ENCODE measurements around the gene ZNF326. TPM values are rescaled to one million over a fixed set of nuclear protein-coding genes. Genes with fewer than 3 reads are reported as not detected.

ZNF326 gene
- total RNA-seq, 1 experiment from 2014 or later, result 39.0 TPM

DNA sequence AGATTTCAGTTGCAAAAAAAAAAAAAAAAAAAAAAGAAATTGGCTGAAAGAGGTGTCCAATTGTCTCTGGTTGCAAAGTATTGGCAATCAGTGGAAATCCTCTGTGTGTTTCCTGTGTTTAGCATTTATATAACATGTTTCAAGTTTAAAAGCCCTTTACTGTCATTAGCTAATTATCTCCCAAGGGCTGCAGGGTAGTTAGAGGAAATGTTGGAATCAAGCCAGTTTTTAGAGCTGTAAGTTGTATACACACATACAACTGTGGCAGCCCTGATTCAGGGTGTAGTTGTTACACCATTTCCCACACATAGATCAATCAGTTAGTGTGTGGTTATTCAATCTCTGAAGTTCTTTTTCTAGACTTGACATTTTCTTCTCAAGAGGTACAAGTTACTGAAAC lies 8.9 kb upstream of the ZNF326 start:
- Histone ChIP-seq H3K4ac (ENCODE audit: low read depth, low read length) (no peak overlapping the region), H4K5ac (ENCODE audit: insufficient read length, low read depth, low read length) (no peak overlapping the region), H2BK120ac (ENCODE audit: low read depth, low read length, poor library complexity, severe bottlenecking) (no peak overlapping the region), H2BK15ac (ENCODE audit: low read depth, low read length) (no peak overlapping the region), H3K79me1 (ENCODE audit: insufficient read depth, low read depth, low read length, poor library complexity, severe bottlenecking) (no peaks in the 10 kb centered on the region), H3K14ac (ENCODE audit: insufficient read depth, low read length) (no peak overlapping the region), H2BK12ac (ENCODE audit: insufficient read length, low read depth, low read length) (no peak overlapping the region), H4K91ac (ENCODE audit: insufficient read length, low read depth, low read length) (no peak overlapping the region), H3K4me2 (ENCODE audit: insufficient read depth, insufficient read length, low read length) (no peak overlapping the region), H4K8ac (replicated peaks; ENCODE audit: insufficient read length, low read depth, low read length) (no peak overlapping the region), H3K27me3 (ENCODE audit: insufficient read depth, low read length) (no peaks in the 10 kb centered on the region), H3K79me2 (ENCODE audit: insufficient read depth, low read length) (no peaks in the 10 kb centered on the region), H3K9ac (ENCODE audit: extremely low read depth, insufficient read length, low read length) (no peak overlapping the region), H3K9me3 (ENCODE audit: control insufficient read depth, low read depth, low read length) (no peaks in the 10 kb centered on the region), H2AFZ (ENCODE audit: low read length) (no peak overlapping the region), H4K20me1 (ENCODE audit: control insufficient read depth, insufficient read depth, insufficient read length) (no peaks in the 10 kb centered on the region), H3K27ac (ENCODE audit: insufficient read length, low read depth, low read length) (no peak overlapping the region), H3T11ph (ENCODE audit: low read length) (no peak overlapping the region), H3K4me1 (ENCODE audit: insufficient read depth, low read length) (no peaks in the 10 kb centered on the region), H3K23ac (ENCODE audit: insufficient read length, low read depth, low read length) (no peak overlapping the region), H2BK5ac (ENCODE audit: insufficient read length, low read length) (no peak overlapping the region), H3K56ac (ENCODE audit: insufficient read length, low read depth, low read length) (no peak overlapping the region), H2BK20ac (ENCODE audit: low read depth, low read length, poor library complexity, severe bottlenecking) (no peak overlapping the region), H3K23me2 (ENCODE audit: insufficient read length, low read depth, low read length, poor library complexity, severe bottlenecking) (no peaks in the 10 kb centered on the region), H3K18ac (ENCODE audit: insufficient read length, low read depth, low read length) (no peak overlapping the region), H2AK5ac (ENCODE audit: insufficient read length, low read length) (no peak overlapping the region)
- Mint-ChIP-seq H3K4me3 (no peak overlapping the region), H3K9me3 (no peaks in the 10 kb centered on the region), H3K4me1 (peaks cover 12 to 16% of the 10 kb centered on the region in 2 experiments), H3K27me3 (ENCODE audit: low read depth) (no peaks in the 10 kb centered on the region), H3K36me3 (ENCODE audit: insufficient read depth in 1 of 3, low read depth in 3 of 3) (0 out of 7 replicates have a peak, but pooled peaks cover 0 to 4% (median 0%) of the 10 kb centered on the region in 3 experiments), H3K27ac (no peak overlapping the region)
- TF ChIP-seq, protein P1, sequence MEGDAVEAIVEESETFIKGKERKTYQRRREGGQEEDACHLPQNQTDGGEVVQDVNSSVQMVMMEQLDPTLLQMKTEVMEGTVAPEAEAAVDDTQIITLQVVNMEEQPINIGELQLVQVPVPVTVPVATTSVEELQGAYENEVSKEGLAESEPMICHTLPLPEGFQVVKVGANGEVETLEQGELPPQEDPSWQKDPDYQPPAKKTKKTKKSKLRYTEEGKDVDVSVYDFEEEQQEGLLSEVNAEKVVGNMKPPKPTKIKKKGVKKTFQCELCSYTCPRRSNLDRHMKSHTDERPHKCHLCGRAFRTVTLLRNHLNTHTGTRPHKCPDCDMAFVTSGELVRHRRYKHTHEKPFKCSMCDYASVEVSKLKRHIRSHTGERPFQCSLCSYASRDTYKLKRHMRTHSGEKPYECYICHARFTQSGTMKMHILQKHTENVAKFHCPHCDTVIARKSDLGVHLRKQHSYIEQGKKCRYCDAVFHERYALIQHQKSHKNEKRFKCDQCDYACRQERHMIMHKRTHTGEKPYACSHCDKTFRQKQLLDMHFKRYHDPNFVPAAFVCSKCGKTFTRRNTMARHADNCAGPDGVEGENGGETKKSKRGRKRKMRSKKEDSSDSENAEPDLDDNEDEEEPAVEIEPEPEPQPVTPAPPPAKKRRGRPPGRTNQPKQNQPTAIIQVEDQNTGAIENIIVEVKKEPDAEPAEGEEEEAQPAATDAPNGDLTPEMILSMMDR (conservative IDR thresholded peaks at IDR 0.05), result no peak
- DNase-seq, result no peak

Measured in H9 (cell line).